ENCODE data around the gene HBM.
"Not testable (repeated sequence)": the region's sequence is repeated elsewhere in the genome, so short reads cannot be mapped to it uniquely, and the experiment has no call there.

The HBM gene

DNA sequence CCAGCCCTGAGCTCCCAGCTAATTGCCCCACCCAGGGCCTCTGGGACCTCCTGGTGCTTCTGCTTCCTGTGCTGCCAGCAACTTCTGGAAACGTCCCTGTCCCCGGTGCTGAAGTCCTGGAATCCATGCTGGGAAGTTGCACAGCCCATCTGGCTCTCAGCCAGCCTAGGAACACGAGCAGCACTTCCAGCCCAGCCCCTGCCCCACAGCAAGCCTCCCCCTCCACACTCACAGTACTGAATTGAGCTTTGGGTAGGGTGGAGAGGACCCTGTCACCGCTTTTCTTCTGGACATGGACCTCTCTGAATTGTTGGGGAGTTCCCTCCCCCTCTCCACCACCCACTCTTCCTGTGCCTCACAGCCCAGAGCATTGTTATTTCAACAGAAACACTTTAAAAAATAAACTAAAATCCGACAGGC is 4.3 kb downstream of the HBM start:
- DNase-seq = not testable (repeated sequence)

DNA sequence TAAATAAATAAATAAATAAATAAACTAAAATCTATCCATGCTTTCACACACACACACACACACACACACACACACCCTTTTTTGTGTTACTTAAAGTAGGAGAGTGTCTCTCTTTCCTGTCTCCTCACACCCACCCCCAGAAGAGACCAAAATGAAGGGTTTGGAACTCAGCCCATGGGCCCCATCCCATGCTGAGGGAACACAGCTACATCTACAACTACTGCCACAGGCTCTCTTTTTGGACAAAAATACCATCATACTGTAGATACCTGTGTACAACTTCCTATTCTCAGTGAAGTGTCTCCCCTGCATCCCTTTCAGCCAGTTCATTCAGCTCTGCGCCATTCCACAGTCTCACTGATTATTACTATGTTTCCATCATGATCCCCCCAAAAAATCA is 5.0 kb downstream of the HBM start:
- DNase-seq = no peak

DNA sequence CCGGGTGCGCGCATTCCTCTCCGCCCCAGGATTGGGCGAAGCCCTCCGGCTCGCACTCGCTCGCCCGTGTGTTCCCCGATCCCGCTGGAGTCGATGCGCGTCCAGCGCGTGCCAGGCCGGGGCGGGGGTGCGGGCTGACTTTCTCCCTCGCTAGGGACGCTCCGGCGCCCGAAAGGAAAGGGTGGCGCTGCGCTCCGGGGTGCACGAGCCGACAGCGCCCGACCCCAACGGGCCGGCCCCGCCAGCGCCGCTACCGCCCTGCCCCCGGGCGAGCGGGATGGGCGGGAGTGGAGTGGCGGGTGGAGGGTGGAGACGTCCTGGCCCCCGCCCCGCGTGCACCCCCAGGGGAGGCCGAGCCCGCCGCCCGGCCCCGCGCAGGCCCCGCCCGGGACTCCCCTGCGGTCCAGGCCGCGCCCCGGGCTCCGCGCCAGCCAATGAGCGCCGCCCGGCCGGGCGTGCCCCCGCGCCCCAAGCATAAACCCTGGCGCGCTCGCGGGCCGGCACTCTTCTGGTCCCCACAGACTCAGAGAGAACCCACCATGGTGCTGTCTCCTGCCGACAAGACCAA is 6.7 kb downstream of the HBM start, which contains the start of gene HBA2:
Gene HBA2 (plus strand): TSS at position 503 of the 568 bp plus-strand sequence. CDS start 37 bp downstream, at position 540.
- not testable (repeated sequence) for DNase-seq

- not testable (repeated sequence) for DNase-seq
Measured at GRCh38 chr16:173211-173854, 7.6 kb downstream of the HBM start.

- not testable (repeated sequence) for DNase-seq
Measured at GRCh38 chr16:173928-174769, 8.4 kb downstream of the HBM start.

DNA sequence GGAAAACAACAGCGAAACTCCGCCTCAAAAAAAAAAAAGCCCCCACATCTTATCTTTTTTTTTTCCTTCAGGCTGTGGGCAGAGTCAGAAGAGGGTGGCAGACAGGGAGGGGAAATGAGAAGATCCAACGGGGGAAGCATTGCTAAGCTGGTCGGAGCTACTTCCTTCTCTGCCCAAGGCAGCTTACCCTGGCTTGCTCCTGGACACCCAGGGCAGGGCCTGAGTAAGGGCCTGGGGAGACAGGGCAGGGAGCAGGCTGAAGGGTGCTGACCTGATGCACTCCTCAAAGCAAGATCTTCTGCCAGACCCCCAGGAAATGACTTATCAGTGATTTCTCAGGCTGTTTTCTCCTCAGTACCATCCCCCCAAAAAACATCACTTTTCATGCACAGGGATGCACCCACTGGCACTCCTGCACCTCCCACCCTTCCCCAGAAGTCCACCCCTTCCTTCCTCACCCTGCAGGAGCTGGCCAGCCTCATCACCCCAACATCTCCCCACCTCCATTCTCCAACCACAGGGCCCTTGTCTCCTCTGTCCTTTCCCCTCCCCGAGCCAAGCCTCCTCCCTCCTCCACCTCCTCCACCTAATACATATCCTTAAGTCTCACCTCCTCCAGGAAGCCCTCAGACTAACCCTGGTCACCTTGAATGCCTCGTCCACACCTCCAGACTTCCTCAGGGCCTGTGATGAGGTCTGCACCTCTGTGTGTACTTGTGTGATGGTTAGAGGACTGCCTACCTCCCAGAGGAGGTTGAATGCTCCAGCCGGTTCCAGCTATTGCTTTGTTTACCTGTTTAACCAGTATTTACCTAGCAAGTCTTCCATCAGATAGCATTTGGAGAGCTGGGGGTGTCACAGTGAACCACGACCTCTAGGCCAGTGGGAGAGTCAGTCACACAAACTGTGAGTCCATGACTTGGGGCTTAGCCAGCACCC is 9.5 kb downstream of the HBM start:
- no peak for DNase-seq

DNA sequence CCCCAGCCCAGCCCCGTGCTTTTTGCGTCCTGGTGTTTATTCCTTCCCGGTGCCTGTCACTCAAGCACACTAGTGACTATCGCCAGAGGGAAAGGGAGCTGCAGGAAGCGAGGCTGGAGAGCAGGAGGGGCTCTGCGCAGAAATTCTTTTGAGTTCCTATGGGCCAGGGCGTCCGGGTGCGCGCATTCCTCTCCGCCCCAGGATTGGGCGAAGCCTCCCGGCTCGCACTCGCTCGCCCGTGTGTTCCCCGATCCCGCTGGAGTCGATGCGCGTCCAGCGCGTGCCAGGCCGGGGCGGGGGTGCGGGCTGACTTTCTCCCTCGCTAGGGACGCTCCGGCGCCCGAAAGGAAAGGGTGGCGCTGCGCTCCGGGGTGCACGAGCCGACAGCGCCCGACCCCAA is 10.2 kb downstream of the HBM start:
- not testable (repeated sequence) for DNase-seq

DNA sequence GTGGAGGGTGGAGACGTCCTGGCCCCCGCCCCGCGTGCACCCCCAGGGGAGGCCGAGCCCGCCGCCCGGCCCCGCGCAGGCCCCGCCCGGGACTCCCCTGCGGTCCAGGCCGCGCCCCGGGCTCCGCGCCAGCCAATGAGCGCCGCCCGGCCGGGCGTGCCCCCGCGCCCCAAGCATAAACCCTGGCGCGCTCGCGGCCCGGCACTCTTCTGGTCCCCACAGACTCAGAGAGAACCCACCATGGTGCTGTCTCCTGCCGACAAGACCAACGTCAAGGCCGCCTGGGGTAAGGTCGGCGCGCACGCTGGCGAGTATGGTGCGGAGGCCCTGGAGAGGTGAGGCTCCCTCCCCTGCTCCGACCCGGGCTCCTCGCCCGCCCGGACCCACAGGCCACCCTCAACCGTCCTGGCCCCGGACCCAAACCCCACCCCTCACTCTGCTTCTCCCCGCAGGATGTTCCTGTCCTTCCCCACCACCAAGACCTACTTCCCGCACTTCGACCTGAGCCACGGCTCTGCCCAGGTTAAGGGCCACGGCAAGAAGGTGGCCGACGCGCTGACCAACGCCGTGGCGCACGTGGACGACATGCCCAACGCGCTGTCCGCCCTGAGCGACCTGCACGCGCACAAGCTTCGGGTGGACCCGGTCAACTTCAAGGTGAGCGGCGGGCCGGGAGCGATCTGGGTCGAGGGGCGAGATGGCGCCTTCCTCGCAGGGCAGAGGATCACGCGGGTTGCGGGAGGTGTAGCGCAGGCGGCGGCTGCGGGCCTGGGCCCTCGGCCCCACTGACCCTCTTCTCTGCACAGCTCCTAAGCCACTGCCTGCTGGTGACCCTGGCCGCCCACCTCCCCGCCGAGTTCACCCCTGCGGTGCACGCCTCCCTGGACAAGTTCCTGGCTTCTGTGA is 11.0 kb downstream of the HBM start, which contains the start of gene HBA1:
Gene HBA1 (plus strand): TSS at position 204 of the 906 bp plus-strand sequence. CDS start 37 bp downstream, at position 241.
- not testable (repeated sequence) for DNase-seq

DNA sequence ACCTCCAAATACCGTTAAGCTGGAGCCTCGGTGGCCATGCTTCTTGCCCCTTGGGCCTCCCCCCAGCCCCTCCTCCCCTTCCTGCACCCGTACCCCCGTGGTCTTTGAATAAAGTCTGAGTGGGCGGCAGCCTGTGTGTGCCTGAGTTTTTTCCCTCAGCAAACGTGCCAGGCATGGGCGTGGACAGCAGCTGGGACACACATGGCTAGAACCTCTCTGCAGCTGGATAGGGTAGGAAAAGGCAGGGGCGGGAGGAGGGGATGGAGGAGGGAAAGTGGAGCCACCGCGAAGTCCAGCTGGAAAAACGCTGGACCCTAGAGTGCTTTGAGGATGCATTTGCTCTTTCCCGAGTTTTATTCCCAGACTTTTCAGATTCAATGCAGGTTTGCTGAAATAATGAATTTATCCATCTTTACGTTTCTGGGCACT is 11.6 kb downstream of the HBM start:
- no peak for DNase-seq

GRCh38 chr16:177981-178667 is 12.3 kb downstream of the HBM start:
- DNase-seq = no peak

- DNase-seq = no peak
Measured at GRCh38 chr16:178668-179015, 12.9 kb downstream of the HBM start.

DNA sequence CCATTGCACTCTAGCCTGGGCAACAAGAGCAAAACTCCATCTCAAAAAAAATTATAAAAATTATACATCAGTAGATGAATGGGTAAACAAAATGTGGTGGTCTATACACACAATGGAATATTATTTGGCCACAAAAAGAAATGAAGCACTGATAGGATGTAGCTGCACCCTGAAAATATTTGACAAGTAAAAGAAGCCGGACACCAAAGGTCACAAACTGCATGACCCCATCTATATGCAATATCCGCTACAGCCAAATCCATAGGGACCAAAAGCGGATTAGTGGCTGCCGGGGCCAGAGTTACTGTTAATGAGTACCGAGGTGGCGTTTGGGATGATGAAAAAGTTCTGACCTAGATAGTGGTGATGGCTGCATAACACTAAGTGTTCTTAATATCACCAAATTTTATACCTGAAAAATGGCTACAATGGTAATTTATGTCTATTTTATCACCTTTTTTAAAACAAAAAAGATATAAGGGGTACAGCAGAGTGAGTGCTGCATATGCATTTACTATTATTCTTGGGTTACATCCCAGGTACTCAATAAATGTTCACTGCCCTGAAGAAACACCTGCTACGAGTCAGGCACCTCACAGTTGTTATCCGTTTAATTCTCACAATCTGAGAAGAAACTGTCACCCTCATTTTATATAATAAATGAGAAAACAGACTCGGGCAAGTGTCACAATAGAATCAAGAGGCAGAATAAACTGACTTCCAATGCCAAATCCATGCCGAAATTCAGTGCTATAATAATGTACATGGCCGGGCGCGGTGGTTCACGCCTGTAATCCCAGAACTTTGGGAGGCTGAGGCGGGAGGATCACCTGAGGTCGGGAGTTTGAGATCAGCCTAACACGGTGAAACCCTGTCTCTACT is 13.7 kb downstream of the HBM start:
- no peak for DNase-seq

DNA sequence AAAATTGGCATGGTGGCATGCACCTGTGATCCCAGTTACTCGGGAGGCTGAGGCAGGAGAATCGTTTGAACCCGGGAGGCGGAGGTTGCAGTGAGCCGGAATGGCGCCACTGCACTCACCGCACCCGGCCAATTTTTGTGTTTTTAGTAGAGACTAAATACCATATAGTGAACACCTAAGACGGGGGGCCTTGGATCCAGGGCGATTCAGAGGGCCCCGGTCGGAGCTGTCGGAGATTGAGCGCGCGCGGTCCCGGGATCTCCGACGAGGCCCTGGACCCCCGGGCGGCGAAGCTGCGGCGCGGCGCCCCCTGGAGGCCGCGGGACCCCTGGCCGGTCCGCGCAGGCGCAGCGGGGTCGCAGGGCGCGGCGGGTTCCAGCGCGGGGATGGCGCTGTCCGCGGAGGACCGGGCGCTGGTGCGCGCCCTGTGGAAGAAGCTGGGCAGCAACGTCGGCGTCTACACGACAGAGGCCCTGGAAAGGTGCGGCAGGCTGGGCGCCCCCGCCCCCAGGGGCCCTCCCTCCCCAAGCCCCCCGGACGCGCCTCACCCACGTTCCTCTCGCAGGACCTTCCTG is 14.4 kb downstream of the HBM start, which contains the start of gene HBQ1:
Gene HBQ1 (plus strand): TSS at position 359 of the 575 bp plus-strand sequence. CDS start 28 bp downstream, at position 387.
- peak; percentile 58 for DNase-seq

DNA sequence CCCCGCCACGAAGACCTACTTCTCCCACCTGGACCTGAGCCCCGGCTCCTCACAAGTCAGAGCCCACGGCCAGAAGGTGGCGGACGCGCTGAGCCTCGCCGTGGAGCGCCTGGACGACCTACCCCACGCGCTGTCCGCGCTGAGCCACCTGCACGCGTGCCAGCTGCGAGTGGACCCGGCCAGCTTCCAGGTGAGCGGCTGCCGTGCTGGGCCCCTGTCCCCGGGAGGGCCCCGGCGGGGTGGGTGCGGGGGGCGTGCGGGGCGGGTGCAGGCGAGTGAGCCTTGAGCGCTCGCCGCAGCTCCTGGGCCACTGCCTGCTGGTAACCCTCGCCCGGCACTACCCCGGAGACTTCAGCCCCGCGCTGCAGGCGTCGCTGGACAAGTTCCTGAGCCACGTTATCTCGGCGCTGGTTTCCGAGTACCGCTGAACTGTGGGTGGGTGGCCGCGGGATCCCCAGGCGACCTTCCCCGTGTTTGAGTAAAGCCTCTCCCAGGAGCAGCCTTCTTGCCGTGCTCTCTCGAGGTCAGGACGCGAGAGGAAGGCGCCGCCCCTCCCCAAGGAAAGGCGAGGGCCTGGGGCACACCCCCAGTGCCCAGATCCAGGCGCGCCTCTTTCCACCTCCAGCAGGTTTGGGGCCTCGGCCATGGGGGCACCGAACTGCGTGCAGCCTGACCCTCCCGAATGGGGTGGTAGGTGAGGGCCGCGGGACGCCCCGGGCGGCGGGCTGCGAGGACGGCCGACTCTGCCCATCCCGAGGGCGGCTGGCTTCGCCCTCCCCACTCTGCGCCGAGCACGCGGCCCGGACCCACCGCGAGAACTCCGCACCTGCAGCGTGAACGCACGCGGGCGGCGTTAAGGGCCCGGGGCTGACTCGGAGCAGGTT is 15.1 kb downstream of the HBM start:
- DNase-seq = peak; percentile 84

GRCh38 chr16:181565-182021 is 15.8 kb downstream of the HBM start:
- no peak for DNase-seq

DNA sequence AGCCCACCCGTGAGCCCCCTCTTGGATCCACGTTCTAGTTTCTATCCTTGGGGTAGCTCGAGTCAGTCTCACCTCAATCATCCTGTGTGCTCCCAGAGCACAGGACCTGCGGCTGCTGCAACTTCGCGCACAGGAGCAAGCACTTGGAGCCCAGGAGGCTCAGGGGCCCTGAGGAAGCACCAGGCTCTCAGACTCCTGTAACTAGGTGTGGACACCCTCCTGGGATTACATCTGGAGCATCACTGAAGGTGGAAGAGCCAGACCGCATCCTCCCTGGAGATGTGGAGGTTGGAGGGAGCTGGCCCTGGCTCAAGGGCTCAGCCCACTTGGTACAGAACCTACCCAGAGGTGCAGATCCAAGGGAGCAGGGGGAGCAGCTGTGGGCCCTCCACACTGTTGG is 17.2 kb downstream of the HBM start:
- no peak for DNase-seq

DNA sequence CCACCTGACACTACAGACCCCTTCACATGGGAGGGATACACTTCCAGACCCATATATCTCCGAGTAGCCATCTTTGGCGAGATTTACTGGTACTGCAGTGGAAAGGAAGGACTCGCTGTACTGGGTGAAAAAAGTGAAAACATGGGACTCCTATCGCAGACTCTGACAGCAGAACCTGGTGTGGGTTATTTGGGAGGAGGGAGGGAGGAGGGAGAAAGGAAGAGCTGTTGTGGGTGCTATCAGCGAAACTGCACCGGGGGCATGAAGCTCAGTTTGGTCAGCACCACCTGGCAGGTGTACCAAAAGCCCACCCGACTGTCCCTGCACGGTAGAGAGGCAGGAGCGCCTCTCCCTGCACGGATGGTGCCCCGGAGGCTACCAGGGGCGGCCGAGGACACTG is 19.4 kb downstream of the HBM start:
- DNase-seq = no peak

DNA sequence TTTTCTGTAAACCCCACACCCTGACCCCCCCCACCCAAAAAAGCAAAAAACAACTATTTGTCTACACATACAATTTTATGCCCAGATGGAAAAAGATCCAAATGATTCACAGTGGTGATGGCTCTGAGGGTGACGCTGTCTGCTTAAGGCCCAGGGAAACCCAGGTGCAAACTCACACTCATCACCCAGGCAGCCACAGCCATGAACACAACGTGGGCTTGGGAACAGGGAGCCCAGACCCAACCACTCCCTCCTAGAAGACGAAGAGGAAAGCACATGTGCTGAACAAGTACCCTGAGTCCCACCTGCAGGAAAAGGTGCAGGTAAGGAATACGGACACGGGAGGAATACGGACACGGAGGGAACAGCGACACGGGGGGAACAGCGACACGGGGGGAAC is 19.9 kb downstream of the HBM start:
- no peak for DNase-seq

Data from NCI-H146 (cell line).